GM12864 (cell line): ENCODE results near the gene SV2C.

Experiments used
- DNase-seq: peaks from one replicate; pipeline ENCODE4 v3.0.0-alpha.2; 2011; ENCODE audit warnings: low read depth
- H3K4me3 ChIP-seq: 2 replicates; pipeline ENCODE4 v1.5.1; 2011; ENCODE audit warnings: mild to moderate bottlenecking, low read depth, low read length, control low read depth
- CTCF ChIP-seq: IDR thresholded peaks from 2 replicates; pipeline ENCODE4 v1.5.1; 2011; ENCODE audit warnings: low read depth, mild to moderate bottlenecking, moderate library complexity, low read length, control low read depth, inconsistent platforms; ENCODE audit errors: missing control alignments

Gene SV2C

GRCh38 chr5:76177978-76178377 is 94.8 kb downstream of the SV2C start:
- no peak for DNase-seq
- no peak overlapping the region for H3K4me3 ChIP-seq
- TF ChIP-seq CTCF, result no peak

DNA sequence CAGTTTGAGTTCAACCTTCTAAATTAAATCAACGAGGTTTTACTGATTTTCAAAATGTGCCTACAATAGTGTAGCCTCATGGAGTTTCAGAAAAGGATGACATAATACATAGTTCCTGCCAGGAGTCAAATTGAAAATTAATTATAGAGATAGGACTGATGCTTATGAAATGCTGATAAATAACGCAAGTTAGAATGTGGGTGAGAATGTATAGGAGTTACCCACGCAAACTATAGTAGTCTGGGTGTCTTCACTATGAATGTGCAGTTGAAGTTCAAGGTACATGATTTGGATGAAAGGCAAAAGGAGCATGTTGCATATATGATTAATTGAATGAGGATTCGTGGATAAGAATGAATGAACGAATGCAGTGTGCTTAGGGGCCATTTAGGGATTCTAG is 95.7 kb downstream of the SV2C start:
- no peak overlapping the region for H3K4me3 ChIP-seq
- no peak for TF ChIP-seq CTCF
- no peak for DNase-seq

DNA sequence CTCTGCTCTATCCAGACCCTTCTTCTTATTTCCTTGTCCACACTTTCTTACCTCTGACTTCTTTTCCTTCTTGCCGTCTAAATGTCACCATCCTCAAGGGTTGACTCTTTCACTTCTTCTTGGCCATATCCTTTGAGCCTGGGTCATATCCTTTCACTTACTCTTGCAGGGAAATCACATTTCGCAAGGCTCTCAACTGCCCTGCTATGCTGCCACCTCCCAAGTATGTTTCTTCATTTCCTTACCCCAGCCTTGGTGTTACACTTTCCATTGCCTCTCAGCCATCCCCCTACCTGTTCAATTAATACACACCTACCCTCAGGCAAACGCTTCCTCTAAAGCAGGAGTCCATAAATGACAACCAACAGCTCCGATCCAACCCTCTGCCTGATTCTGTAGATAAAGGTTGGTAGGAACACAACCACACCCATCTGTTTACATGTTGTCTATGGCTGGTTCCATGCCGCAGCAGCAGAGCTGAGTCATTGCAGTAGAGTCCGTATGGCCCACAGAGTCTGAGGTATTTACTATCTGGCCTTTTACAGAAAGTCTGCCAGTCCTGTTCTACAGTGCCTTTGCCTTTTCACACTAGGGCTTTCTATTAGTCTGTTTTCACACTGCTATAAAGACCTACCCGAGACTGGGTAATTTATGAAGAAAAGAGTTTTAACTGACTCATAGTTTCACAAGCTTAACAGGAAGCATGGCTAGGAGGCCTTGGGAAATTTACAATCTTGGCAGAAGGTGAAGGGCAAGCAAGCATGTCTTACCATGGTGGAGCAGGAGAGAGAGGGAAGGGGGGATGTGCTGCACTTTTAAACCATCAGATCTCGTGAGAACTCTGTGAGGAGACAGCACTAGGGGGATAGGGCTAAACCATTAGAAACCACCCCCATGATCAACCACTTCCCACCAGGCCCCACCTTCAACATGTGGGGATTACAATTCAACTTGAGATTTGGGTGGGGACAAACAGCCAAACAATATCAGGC is 97.9 kb downstream of the SV2C start:
- no peak overlapping the region for H3K4me3 ChIP-seq
- DNase-seq, result peak; percentile 38
- TF ChIP-seq CTCF, result no peak

DNA sequence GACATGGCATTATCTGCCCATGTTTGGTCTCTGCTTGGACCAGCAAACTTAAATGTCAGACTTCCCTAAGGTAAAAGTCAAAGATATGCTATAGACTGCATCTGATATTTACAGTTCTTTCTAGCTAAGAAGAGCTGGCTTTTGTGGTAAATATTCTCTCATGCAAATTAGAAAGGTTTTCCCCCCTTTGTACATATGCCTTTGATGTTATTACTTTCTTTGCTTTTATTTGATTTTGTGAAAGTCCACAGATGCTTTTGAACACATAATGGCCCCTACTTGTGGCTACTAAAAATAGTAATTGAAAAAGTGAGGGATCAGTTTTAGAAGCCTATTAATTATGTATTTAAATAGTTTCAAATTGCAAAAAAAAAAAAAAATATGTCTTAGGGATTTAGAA is 104.2 kb downstream of the SV2C start:
- no peak for DNase-seq
- no peak for TF ChIP-seq CTCF
- H3K4me3 ChIP-seq, result no peak overlapping the region

GRCh38 chr5:76190356-76190755 is 107.2 kb downstream of the SV2C start:
- DNase-seq, result no peak
- H3K4me3 ChIP-seq, result no peak overlapping the region
- no peak for TF ChIP-seq CTCF

- no peak for TF ChIP-seq CTCF
- no peak for DNase-seq
Measured at GRCh38 chr5:76192837-76193236, 109.7 kb downstream of the SV2C start.

DNA sequence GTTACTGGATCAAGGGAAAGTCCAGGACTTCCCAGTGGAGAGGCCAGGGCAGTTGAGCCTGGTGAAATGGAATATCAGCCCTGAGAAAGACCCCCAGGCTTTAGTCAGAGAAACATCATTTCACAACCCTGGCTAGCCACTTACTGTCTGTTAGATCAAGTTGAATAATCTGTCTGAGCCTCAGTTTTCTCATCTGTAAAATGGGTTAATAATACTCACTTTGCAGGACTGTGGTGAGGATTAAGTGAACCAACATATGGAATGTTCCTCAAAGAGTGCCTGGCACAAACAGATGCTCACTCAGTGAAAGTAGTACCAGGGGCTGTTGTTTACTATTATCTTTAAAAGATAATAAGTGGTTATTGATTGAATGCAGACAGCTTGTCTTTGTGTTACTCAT is 110.5 kb downstream of the SV2C start:
- no peak for TF ChIP-seq CTCF
- no peak overlapping the region for H3K4me3 ChIP-seq
- DNase-seq, result no peak

More at GRCh38 chr5:76192837-76193236, 109.7 kb downstream of the SV2C start:
- no peak overlapping the region for H3K4me3 ChIP-seq
